AG09309 (cell line): ENCODE results near the gene WT1.
"Not testable (repeated sequence)": the region's sequence is repeated elsewhere in the genome, so short reads cannot be mapped to it uniquely, and the experiment has no call there.

Experiments
- DNase-seq: peaks from one replicate; pipeline ENCODE4 v3.0.0-alpha.2; 2010; ENCODE audit warnings: low read depth
- H3K4me3 ChIP-seq: 2 replicates; pipeline ENCODE4 v1.5.1; 2011; ENCODE audit warnings: mild to moderate bottlenecking, low read depth, low read length, moderate library complexity; ENCODE audit not compliant: control insufficient read depth
- CTCF ChIP-seq: IDR thresholded peaks from 2 replicates; pipeline ENCODE4 v1.5.1; 2011; ENCODE audit warnings: mild to moderate bottlenecking, low read depth, low read length, inconsistent platforms; ENCODE audit not compliant: insufficient read depth, control insufficient read depth; ENCODE audit errors: missing control alignments

The WT1 gene

GRCh38 chr11:32435511-32435941 lies at the start of gene WT1:
TSS of gene WT1 (minus strand) at chr11:32435539.
- no peak within 1 kb of the TSS for H3K4me3 ChIP-seq
- no peak for DNase-seq
- no peak for TF ChIP-seq CTCF

GRCh38 chr11:32479291-32479690 lies 44.0 kb upstream of the WT1 start:
- H3K4me3 ChIP-seq: no peak overlapping the region
- no peak for TF ChIP-seq CTCF
- DNase-seq: no peak

GRCh38 chr11:32478277-32478731 lies 43.0 kb upstream of the WT1 start:
- DNase-seq: no peak
- TF ChIP-seq CTCF: no peak
- H3K4me3 ChIP-seq: no peak overlapping the region

- DNase-seq: no peak
- TF ChIP-seq CTCF: no peak
- no peak overlapping the region for H3K4me3 ChIP-seq
Measured at GRCh38 chr11:32473282-32473909, 38.1 kb upstream of the WT1 start.

- H3K4me3 ChIP-seq: no peak overlapping the region
- no peak for DNase-seq
- no peak for TF ChIP-seq CTCF
Measured at GRCh38 chr11:32472226-32472625, 36.9 kb upstream of the WT1 start.

- not testable (repeated sequence) for H3K4me3 ChIP-seq, DNase-seq
Measured at GRCh38 chr11:32471544-32471943, 36.2 kb upstream of the WT1 start.

GRCh38 chr11:32469791-32470190 lies 34.5 kb upstream of the WT1 start:
- TF ChIP-seq CTCF: no peak
- H3K4me3 ChIP-seq: no peak overlapping the region
- no peak for DNase-seq
